Measurements from ENCODE around the gene MAD1L1. TPM values are rescaled to one million over a fixed set of nuclear protein-coding genes. Genes with fewer than 3 reads are reported as not detected.

Gene MAD1L1
- total and polyA plus RNA-seq, 7 experiments from 2014 or later, result 112 to 314 (median 136) TPM

- Mint-ChIP-seq H3K4me1 (peaks cover 0 to 12% (median 6%) of the 10 kb centered on the region in 7 donors), H3K4me3 (no peak overlapping the region), H3K27ac (no peak overlapping the region), H3K9me3 (peaks cover 0 to 1% (median 0%) of the 10 kb centered on the region in 11 donors), H3K36me3 (no peaks in the 10 kb centered on the region), H3K27me3 (no peaks in the 10 kb centered on the region)
- CTCF ChIA-PET, result no interaction called here
- Histone ChIP-seq H3K36me3 (ENCODE audit: control insufficient read depth in 2 of 3, insufficient read depth in 3 of 3, low read length in 3 of 3) (peaks cover 0 to 22% (median 0%) of the 10 kb centered on the region in 3 experiments), H3K9me3 (ENCODE audit: control insufficient read depth in 2 of 3, low read length in 3 of 3) (no peaks in the 10 kb centered on the region), H3K4me3 (ENCODE audit: low read length) (no peak overlapping the region), H3K27me3 (ENCODE audit: control insufficient read depth in 2 of 2, insufficient read depth in 2 of 2, low read length in 2 of 2) (no peaks in the 10 kb centered on the region), H3K27ac (ENCODE audit: low read depth, low read length) (no peak overlapping the region), H3K4me1 (ENCODE audit: control insufficient read depth in 2 of 2, insufficient read depth in 2 of 2, low read length in 2 of 2) (peaks cover 0 to 10% of the 10 kb centered on the region in 2 donors)
- POLR2A ChIA-PET, result no interaction called here
- ATAC-seq, result no peak
- no peak for DNase-seq
- intact Hi-C loops (cut with micrococcal nuclease), result no loop called here
These were observed 418.5 kb downstream of the MAD1L1 start for GRCh38 chr7:1814089-1814811.

GRCh38 chr7:1813394-1814088 is 419.2 kb downstream of the MAD1L1 start:
- no peak for DNase-seq
- intact Hi-C loops (cut with micrococcal nuclease), result no loop called here
- Histone ChIP-seq H3K4me1 (ENCODE audit: control insufficient read depth in 2 of 2, insufficient read depth in 2 of 2, low read length in 2 of 2) (peaks cover 0 to 4% of the 10 kb centered on the region in 2 donors), H3K27me3 (ENCODE audit: control insufficient read depth in 2 of 2, insufficient read depth in 2 of 2, low read length in 2 of 2) (no peaks in the 10 kb centered on the region), H3K36me3 (ENCODE audit: control insufficient read depth in 2 of 3, insufficient read depth in 3 of 3, low read length in 3 of 3) (peaks cover 0 to 22% (median 0%) of the 10 kb centered on the region in 3 experiments), H3K4me3 (ENCODE audit: low read length) (no peak overlapping the region), H3K9me3 (ENCODE audit: control insufficient read depth in 2 of 3, low read length in 3 of 3) (no peaks in the 10 kb centered on the region), H3K27ac (ENCODE audit: low read depth, low read length) (no peak overlapping the region)
- Mint-ChIP-seq H3K9me3 (peaks cover 0 to 1% (median 0%) of the 10 kb centered on the region in 11 donors), H3K4me3 (no peak overlapping the region), H3K27ac (no peak overlapping the region), H3K27me3 (no peaks in the 10 kb centered on the region), H3K4me1 (peaks cover 0 to 4% (median 1%) of the 10 kb centered on the region in 7 donors), H3K36me3 (no peaks in the 10 kb centered on the region)
- ChIA-PET CTCF (interaction anchor here (0.6 kb wide), 1 partner anchor 9 kb away, joined by 3 read pairs; no protein-coding TSS in a partner anchor), POLR2A (no interaction called here)
- no peak for ATAC-seq

GRCh38 chr7:1812509-1813393 is 420.0 kb downstream of the MAD1L1 start:
- no peak for DNase-seq
- H3K9me3 Mint-ChIP-seq, result peaks cover 0 to 1% (median 0%) of the 10 kb centered on the region in 11 donors

GRCh38 chr7:1811850-1812508 is 420.8 kb downstream of the MAD1L1 start:
- H3K27me3 Mint-ChIP-seq, result no peaks in the 10 kb centered on the region
- Histone ChIP-seq H3K4me3 (ENCODE audit: low read length) (no peak overlapping the region), H3K27ac (ENCODE audit: low read depth, low read length) (no peak overlapping the region), H3K27me3 (ENCODE audit: control insufficient read depth in 2 of 2, insufficient read depth in 2 of 2, low read length in 2 of 2) (no peaks in the 10 kb centered on the region), H3K9me3 (ENCODE audit: control insufficient read depth in 2 of 3, low read length in 3 of 3) (no peaks in the 10 kb centered on the region), H3K4me1 (ENCODE audit: control insufficient read depth in 2 of 2, insufficient read depth in 2 of 2, low read length in 2 of 2) (no peaks in the 10 kb centered on the region), H3K36me3 (ENCODE audit: control insufficient read depth in 2 of 3, insufficient read depth in 3 of 3, low read length in 3 of 3) (peaks cover 0 to 22% (median 0%) of the 10 kb centered on the region in 3 experiments)
- DNase-seq (no peak), ATAC-seq (no peak)
- no peak overlapping the region for H3K4me3 Mint-ChIP-seq
- intact Hi-C loops (cut with micrococcal nuclease), result loop anchor here in 1 of 2 donors (1.0 kb wide), 1 partner anchor 536 kb away; no protein-coding TSS in a partner anchor
- peaks cover 0 to 1% (median 0%) of the 10 kb centered on the region in 11 donors for H3K9me3 Mint-ChIP-seq
- ChIA-PET CTCF (no interaction called here), POLR2A (no interaction called here)
- no peaks in the 10 kb centered on the region for H3K36me3 Mint-ChIP-seq
- no peaks in the 10 kb centered on the region for H3K4me1 Mint-ChIP-seq
- H3K27ac Mint-ChIP-seq, result peak overlapping the region in 2 of 9 donors; percentile 12 to 16

More at GRCh38 chr7:1812509-1813393, 420.0 kb downstream of the MAD1L1 start:
- no peaks in the 10 kb centered on the region for H3K27me3 Mint-ChIP-seq
- POLR2A ChIA-PET, result no interaction called here
- ATAC-seq, result no peak
- Histone ChIP-seq H3K36me3 (ENCODE audit: control insufficient read depth in 2 of 3, insufficient read depth in 3 of 3, low read length in 3 of 3) (peaks cover 0 to 22% (median 0%) of the 10 kb centered on the region in 3 experiments), H3K4me3 (ENCODE audit: low read length) (no peak overlapping the region), H3K27me3 (ENCODE audit: control insufficient read depth in 2 of 2, insufficient read depth in 2 of 2, low read length in 2 of 2) (no peaks in the 10 kb centered on the region), H3K27ac (ENCODE audit: low read depth, low read length) (no peak overlapping the region), H3K9me3 (ENCODE audit: control insufficient read depth in 2 of 3, low read length in 3 of 3) (no peaks in the 10 kb centered on the region), H3K4me1 (ENCODE audit: control insufficient read depth in 2 of 2, insufficient read depth in 2 of 2, low read length in 2 of 2) (no peaks in the 10 kb centered on the region)
- no peaks in the 10 kb centered on the region for H3K4me1 Mint-ChIP-seq
- CTCF ChIA-PET, result interaction anchor here (0.6 kb wide), 1 partner anchor 10 kb away, joined by 3 read pairs; no protein-coding TSS in a partner anchor
- intact Hi-C loops (cut with micrococcal nuclease), result loop anchor here in 1 of 2 donors (1.0 kb wide), 1 partner anchor 536 kb away; no protein-coding TSS in a partner anchor
- H3K36me3 Mint-ChIP-seq, result no peaks in the 10 kb centered on the region
- no peak overlapping the region for H3K4me3 Mint-ChIP-seq
- H3K27ac Mint-ChIP-seq, result no peak overlapping the region

- Mint-ChIP-seq H3K4me3 (no peak overlapping the region), H3K9me3 (peaks cover 0 to 1% (median 0%) of the 10 kb centered on the region in 11 donors), H3K4me1 (no peaks in the 10 kb centered on the region), H3K36me3 (no peaks in the 10 kb centered on the region), H3K27me3 (no peaks in the 10 kb centered on the region), H3K27ac (peak overlapping the region in 1 of 9 donors; percentile 68)
- Histone ChIP-seq H3K4me1 (ENCODE audit: control insufficient read depth in 2 of 2, insufficient read depth in 2 of 2, low read length in 2 of 2) (no peaks in the 10 kb centered on the region), H3K4me3 (ENCODE audit: low read length) (no peak overlapping the region), H3K36me3 (ENCODE audit: control insufficient read depth in 2 of 3, insufficient read depth in 3 of 3, low read length in 3 of 3) (peaks cover 0 to 22% (median 0%) of the 10 kb centered on the region in 3 experiments), H3K9me3 (ENCODE audit: control insufficient read depth in 2 of 3, low read length in 3 of 3) (no peaks in the 10 kb centered on the region), H3K27ac (ENCODE audit: low read depth, low read length) (no peak overlapping the region), H3K27me3 (ENCODE audit: control insufficient read depth in 2 of 2, insufficient read depth in 2 of 2, low read length in 2 of 2) (no peaks in the 10 kb centered on the region)
- intact Hi-C loops (cut with micrococcal nuclease), result no loop called here
- DNase-seq, result no peak
- ChIA-PET CTCF (no interaction called here), POLR2A (no interaction called here)
- no peak for ATAC-seq
These were observed 421.5 kb downstream of the MAD1L1 start for GRCh38 chr7:1810961-1811849.
